GM21360 (cell line): Measurements from ENCODE around the gene ZNF701.
"Not testable (repeated sequence)": the region's sequence is repeated elsewhere in the genome, so short reads cannot be mapped to it uniquely, and the experiment has no call there.

Experiments
- ATAC-seq: cut with Tn5 transposase; IDR thresholded peaks from one replicate; pipeline ENCODE4 v1.9.1; 2021; ENCODE audit warnings: mild to moderate bottlenecking, moderate library complexity; ENCODE audit not compliant: unreplicated experiment

Gene ZNF701

DNA sequence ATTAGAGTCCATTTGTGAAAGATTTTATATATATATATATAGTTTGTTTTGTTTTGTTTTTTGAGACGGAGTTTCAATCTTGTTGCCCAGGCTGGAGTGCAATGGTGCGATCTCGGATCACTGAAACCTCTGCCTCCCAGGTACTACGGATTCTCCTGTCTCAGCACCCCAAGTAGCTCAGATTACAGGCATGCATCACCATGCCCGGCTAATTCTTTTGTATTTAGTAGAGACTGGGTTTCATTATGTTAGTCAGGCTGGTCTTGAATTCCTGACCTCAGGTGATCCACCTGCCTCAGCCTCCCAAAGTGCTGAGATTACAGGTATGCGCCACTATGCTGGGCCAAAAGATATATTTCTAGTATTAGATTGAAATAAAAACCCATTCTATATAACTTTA is 4.0 kb upstream of the ZNF701 start:
- ATAC-seq = no peak

DNA sequence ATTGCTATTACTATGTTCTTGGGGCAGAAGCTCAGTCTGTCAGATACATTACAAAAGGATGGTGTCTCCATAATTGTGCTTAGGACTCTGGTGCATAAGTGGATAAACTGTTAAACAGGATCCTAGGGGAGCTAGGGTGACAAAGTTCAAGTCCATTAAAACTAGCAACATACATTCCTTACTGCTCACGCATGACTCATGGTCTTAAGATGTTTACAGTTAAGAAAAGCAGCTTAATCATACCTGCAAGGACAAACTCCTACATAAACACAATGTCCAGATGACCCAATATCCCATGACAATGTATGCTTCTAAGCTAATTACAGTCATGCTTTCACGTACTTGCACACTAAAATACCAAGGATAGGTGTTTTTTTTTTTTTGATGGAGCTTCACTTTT is 3.5 kb upstream of the ZNF701 start:
- ATAC-seq = no peak

DNA sequence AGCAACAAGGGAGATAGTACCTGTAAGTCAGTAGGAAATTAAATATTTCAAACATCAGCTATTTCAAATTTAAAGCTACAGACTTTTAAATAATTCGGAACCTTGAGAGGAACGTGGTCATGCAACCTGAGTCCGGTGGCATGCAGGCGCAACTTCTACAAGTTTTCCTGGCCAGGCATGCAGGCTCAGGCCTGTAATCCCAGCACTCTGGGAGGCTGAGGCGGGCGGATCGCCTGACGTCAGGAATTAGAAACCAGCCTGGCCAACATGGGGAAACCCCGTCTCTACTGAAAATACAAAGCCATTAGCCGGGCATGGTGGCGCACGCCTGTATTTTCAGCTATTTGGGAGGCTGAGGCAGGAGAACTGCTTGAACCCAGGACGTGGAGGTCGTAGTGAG is 2.2 kb upstream of the ZNF701 start:
- ATAC-seq = no peak

DNA sequence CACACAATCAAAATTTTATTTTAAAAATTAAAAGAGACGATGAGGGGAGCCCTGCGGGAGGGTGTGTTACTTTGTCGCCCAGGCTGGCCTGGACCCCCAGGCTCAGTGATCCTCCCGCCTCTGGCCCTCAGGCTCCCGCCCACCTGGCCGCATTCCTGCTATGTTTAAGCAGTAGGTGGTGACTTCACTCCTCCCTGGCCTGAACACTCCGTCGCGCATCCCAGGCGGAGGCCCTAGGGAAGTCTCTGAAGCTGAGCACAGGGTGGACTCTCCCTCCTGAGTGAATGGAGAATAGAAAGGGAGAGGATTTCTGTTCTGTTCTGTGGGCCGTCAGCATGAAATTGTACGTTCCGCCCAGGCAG is 468 bp upstream of the ZNF701 start:
- ATAC-seq = not testable (repeated sequence)

DNA sequence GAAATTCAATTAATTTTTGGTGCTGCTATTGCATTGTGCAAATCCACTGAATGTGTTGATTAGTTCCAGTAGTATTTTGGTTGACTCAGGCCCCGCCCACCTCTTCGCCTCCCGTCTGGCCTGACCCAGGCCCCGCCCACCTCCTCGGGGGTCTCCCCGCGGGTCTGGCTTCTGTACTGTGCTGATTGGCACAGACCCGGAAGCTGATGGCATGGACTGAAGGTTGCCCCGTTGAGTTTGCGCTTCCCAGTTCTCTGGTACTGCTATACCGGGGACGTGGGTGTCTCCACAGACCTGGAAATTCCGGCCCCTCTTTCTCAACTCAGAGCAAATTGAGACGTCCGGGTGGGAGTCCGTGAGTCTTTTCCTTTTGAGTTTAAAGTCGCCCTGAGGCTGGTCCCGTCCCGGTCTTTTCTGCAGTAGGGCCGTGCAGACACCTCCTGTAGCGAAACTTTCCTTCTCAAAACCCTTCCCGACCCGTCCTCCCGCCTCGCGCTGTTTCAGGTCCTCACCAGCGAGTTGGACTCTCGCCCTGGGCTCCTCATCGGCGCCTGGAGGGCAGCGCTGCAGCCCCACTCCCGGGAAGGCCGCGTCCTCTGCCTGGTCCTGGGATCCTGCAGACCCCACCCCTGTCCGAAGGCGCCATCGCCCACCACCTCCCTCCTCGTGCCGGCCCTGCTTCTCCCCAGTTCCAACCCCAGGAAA is 14.8 kb downstream of the ZNF701 start:
- no peak for ATAC-seq

DNA sequence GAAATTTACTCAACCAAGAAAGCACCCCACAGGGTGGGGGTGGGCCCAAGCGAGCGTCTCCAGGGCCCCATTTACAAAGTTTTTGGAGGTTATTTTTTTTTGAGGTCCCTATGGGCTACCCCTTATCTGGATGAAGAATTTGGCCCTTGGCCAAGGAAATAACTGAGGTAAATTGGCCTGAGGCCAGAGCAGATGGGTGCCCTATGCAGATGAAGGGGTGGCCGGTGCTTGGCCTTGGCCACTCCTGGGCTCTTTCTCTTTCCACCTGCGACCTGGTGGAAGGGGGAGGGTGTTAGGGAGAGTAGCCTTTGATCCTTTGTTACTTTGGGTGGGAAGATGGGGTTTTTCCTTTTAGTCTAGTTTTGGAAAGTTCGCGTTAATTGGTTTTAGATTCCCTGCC is 15.5 kb downstream of the ZNF701 start:
- ATAC-seq = no peak

DNA sequence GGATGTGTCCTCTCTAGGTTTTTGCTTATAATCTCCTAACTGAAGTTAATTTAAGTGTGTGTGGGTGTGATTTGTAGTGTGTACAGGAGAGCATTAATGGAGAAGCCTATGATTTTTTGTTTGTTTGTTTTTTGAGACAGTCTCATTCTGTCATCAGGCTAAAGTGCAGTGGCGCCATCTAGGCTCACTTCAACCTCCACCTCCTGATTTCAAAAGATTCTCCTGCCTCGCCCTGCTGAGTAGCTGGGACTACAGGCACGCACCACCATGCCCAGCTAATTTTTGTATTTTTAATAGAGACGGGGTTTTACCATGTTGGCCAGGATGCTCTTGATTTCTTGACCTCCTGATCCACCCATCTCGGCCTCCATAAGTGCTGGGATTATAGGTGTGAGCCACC is 20.6 kb downstream of the ZNF701 start:
- ATAC-seq = no peak

DNA sequence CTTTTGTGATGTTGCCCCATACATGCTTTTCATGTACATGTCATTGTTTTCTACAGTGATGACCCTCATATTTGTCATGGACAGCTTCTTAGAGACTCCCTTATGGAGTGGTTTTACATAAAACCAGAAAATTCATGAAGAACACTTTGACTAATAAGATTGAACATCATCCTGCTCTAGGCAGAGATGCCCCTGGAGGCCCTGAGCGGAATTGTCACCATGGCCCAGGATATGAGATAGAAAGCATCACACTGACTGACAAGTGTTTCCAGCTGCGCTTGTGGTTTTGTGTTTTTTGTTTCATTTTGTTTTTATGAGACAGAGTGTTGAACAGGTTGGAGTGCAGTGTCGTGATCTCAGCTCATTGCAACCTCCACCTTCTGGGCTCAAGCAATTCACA is 22.2 kb downstream of the ZNF701 start:
- no peak for ATAC-seq

DNA sequence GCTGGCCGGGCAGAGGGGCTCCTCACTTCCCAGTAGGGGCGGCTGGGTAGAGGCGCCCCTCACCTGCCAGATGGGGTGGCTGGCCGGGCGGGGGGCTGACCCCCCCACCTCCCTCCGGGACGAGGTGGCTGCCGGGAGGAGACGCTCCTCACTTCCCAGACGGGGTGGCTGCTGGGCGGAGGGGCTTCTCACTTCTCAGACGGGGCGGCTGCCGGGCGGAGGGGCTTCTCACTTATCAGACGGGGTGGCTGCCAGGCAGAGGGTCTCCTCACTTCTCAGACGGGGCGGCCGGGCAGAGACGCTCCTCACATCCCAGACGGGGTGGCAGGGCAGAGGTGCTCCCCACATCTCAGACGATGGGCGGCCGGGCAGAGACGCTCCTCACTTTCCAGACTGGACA is 23.4 kb downstream of the ZNF701 start:
- not testable (repeated sequence) for ATAC-seq

DNA sequence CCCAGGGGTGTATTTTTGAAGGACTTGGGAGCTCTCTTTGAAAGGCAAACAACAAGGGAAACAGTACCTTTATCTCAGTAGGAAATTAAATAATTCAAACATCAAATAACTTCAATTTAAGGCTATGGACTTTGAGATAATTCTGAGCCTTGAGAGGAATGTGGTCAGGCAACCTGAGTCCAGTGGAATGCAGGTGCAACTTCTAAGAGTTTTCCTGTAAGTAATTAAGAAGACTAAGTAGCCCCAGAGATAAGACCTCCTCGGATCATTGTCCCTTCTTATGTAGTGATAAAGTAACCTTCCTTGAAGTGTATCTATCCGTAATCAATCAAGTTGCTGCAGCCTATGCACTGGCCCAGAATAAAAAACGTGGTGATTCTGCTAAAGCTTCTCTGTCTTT is 29.2 kb downstream of the ZNF701 start:
- no peak for ATAC-seq

DNA sequence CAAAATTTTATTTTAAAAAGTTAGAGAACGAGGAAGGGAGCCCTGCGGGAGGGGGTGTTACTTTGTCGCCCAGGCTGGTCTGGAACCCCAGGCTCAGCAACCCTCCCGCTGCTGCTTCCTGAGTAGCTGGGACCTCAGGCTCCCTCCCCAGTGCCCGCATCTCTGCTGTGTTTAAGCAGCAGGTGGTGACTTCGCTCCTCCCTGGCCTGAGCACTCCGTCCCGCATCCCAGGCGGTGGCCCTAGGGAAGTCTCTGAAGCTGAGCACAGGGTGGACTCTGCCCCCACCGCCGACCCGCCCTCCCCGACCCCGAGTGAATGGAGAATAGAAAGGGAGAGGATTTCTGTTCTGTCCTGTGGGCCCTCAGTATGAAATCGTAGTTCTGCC is 30.5 kb downstream of the ZNF701 start:
- no peak for ATAC-seq

DNA sequence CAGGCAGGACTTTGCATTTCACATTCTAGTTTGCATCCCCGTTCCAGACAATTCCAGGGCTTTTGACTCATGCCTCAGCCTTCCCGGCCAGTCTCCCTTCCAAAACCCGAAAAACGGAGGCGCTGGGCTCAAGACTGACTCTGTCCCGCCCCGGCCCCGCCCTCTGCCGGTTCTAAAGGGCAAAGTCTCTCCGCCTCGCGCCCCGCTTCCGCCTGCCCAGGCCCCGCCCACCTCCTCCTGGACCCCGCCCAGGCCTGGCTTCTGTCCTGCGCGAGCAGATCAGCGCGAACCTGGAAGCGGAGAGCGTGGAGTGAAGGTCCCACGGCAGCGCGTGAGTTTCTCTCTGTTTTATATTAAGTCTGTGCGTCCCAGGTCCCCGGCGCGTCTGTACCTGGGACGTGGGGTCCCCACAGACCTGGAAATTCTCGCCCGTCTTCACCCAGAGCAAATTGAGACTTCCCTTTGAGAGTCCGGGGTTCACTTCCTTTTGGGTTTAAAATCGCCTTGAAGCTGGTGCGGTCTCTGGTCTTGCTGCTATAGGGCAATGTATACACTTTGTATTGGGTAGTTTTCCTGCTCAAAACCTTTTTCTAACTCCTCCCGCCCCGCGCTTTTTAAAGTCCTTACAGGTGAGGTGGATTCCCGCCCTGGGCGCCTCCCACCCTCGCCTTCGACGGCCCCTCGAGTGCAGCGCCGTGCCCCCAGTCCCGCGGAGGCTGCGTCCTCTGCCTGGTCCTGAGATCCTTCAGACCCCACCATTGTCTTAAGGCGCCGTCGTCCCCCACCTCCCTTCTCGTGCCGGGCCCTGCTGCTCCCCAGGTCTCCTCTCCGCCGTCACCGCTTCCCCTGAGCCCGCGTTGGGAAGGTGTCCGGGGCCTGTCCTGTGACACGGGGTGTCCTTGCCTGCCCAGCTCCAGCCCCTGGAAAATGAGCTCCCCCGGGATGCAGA is 31.2 kb downstream of the ZNF701 start:
- peak; percentile 89 for ATAC-seq

DNA sequence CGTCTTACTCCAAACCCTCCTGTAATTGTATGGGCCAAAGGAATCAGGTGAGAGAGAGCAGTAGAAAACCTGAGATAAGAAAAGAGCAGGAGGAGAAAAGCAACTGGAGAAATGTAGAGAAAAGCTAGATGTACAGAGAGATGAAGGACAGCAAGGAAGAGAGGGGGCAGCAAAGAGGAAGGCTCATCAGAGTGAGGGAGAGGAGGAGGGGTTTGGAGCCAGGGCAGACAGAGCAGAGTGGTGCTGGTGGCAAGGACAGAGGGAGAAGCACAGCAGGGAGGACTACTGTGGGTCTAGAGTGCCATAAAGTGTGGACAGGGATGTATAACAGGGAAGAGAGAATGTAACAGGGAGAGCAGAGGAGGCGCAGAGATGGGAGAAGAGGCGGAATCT is 31.9 kb downstream of the ZNF701 start:
- not testable (repeated sequence) for ATAC-seq

DNA sequence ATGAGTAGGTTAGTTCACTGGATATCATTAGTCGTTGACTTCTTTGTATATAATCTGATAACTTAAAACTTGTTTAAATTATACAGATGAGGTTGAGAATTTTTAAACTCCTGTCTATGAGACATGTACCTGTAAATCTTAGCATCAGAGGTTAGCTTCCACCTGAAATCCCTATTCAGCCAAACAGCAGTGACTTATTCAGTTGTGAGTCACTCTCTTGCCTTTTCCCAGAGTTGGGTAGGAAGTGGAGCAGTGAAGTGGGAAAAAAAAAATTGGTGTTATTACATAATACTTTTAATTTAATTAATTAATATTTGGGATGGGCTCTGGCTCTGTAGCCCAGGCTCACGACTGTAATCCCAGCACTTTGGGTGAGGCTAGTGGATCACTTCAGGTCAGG is 32.9 kb downstream of the ZNF701 start:
- ATAC-seq = no peak

DNA sequence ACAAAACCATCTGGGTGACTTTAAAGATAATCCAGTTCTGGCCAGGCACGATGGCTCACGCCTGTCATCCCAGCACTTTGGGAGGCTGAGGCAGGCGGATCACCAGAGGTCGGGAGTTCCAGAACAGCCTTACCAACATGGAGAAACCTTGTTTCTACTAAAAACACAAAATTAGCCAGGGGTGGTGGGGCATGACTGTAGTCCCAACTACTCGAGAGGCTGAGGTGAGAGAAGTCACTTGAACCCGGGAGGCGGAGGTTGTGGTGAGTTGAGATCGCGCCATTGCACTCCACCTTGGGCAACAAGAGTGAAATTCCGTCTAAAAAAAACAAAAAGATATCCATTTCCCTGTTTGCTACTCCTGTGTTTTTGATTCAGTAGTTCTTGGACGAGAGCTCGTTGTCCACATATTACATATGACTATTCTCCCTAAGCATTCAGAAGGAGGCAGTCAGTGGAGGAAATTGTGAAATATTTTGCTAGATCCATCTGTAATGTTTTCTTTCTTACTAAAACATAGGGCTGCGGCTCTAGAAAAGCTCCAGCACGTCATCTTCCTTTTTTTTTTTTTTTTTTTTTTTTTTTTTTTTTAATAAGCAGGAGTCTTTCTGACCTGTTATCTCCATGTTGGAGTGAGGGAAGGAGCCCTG is 33.6 kb downstream of the ZNF701 start:
- no peak for ATAC-seq

DNA sequence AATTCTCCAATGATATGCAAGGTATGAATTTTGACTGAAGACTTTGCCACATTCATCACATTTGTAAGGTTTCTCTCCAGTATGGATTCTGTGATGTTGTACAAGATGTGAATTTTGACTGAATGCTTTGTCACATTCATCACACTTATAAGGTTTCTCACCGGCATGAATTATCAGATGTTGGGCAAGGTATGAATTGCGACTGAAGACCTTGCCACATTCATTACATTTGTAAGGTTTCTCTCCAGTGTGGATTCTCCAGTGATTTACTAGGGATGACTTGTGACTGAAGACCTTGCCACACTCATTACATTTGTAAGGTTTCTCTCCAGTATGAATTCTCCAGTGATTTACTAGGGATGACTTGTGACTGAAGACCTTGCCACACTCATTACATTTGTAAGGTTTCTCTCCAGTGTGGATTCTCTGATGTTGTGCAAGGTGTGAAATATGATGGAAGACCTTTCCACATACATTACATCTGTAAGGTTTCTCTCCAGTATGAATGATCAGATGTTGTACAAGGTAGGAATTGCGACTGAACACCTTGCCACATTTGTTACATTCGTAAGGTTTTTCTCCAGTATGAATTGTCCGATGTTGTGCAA is 43.3 kb downstream of the ZNF701 start:
- no peak for ATAC-seq

DNA sequence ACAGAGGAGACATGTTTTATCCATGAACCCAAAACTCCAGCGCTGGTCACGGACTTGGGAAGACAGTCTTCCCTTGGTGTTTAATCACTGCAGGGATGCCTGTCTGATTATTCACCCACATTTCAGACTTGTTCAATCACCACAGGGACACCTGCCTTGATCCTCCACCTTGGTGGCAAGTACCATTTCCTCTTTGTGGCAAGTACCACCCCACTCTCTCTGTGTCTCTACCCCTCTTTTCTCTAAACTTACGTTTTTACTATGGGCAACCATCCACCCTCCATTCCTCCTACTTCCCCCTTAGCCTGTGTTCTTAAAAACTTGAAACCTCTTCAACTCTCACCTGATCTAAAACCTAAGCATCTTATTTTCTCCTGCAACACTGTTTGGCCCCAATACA is 51.3 kb downstream of the ZNF701 start:
- no peak for ATAC-seq

DNA sequence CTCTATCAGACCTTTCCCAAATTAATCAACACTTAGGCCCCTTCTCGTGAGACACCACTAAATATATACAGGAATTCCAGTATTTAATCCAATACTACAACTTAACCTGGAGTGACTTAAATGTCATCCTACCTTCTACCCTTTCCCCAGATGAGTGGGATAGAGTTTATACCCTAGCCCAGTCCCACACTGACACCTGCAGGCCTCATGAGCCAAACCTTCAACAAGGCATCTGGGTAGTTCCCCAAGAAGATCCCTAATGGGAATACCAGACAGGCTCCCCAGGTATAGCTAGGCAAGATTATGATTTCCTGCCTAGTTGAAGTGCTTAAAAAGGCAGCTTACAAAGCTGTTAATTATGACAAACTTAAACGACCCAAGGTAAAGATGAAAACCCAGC is 52.2 kb downstream of the ZNF701 start:
- no peak for ATAC-seq

DNA sequence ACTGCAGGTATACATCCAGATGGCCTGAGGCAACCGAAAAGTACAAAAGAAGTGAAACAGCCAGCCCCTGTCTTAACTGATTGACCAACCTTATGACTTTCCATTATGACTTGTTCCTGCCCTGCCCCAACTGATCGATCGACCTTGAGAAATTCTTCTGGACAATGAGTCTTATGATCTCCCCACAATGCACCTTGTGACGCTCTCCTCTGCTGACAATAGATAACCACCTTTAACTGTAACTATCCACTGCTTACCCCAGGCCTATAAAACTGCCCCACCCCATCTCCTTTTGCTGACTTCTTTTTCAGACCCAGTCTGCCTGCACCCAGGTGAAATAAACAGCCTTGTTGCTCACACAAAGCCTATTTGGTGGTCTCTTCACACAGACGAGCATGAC is 56.8 kb downstream of the ZNF701 start:
- no peak for ATAC-seq

DNA sequence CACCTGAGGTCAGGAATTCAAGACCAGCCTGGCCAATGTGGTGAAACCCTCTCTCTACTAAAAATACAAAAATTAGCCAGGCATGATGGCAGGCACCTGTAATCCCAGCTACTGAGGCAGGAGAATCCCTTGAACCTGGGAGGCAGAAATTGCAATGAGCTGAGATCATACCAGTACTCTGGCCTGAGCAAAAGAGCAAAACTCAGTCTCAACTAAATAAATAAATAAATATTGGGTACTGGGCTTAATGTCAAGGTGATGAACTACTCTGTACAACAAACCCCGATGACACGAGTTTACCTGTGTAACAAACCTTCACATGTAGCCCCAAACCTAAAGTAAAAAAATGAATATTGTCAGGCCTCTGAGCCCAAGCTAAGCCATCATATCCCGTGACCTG is 57.4 kb downstream of the ZNF701 start:
- not testable (repeated sequence) for ATAC-seq

DNA sequence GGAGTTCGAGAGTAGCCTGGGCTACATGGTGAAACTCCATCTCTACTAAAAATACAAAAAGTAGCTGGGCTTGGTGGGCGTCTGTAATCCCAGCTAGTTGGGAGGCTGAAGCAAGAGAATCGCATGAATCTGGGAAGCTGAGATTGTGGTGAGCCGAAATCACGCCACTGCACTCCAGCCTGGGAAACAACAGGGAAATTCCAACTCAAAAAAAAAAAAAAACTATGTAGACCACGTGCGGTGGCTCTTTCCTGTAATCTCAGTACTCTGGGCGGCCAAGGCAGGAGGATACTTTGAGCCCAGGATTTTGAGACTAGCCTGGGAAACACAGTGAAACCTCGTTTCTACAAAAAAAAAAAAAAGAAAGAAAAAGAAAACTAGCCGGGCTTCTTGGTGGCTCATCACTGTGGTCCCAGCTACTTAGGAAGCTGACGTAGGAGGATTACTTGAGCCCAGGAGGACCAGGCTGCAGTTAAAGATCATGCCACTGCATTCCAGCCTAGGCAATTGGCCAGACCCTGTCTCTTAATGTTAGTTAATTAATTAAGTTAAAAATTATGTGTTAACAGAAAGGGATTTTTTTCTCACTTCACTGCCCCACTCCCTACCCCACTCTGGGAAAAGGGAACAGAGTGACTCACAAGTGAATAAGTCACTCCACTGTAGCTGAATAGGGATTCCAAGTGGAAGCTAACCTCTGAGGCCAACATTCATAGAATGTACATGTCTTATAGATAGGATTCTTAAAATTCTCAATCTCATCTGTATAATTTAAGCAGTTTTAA is 65.9 kb downstream of the ZNF701 start:
- ATAC-seq = no peak
